K562 (cell line): ENCODE data around the gene B4GALNT2. TPM values are rescaled to one million over a fixed set of nuclear protein-coding genes. Genes with fewer than 3 reads are reported as not detected.

Experiments used
- ATAC-seq: fragments of 200-7000 bp; cut with Tn5 transposase; 3 replicates; pipeline ENCODE4 v1.9.1; 2020; ENCODE audit warnings: moderate library complexity
- BruUV-seq: library from RNA; stranded (reverse); fragments of 400-500 nt; replicated peaks from 2 replicates; lab custom pipeline; 2021; lab: Mats Ljungman, UMichigan
- CTCF ChIA-PET: fragments of 300-600 bp; formaldehyde crosslinking; extraction: SDS; loops from one replicate; lab custom pipeline; 2021; ENCODE audit warnings: low intra/inter-chr PET ratio; lab: Yijun Ruan, JAX
- POLR2A ChIA-PET: fragments of 300-600, 350-650 bp; sonication (Branson Sonifier 250); formaldehyde crosslinking; extraction: SDS; loops from one replicate; lab custom pipeline; 2021; ENCODE audit warnings: antibody characterized with exemption, inconsistent platforms; lab: Yijun Ruan, JAX
- DNase-seq, 4 experiments: peaks; one replicate each; pipeline versions ENCODE4 v3.0.0 to v3.0.0-alpha.2; 2011 to 2018; ENCODE audit warnings: low spot score in 3 of 4, mixed read lengths in 3 of 4; ENCODE audit errors: extremely low read depth in 1 of 4
- FAIRE-seq: peaks from 2 replicates; lab custom pipeline; 2011; peaks lifted over from hg19 to GRCh38; lab: Jason Lieb, UNC
- H2AFZ ChIP-seq: 2 replicates; pipeline ENCODE4 v1.6.0; 2011; ENCODE audit warnings: low read depth, low read length, control low read depth, inconsistent platforms
- H3K27ac ChIP-seq: fragments of 200-600 bp; 3 replicates; pipeline ENCODE4 v1.8.0; 2011; ENCODE audit warnings: low read depth, mild to moderate bottlenecking, control low read depth, inconsistent platforms, low read length, moderate library complexity, mixed read lengths; ENCODE audit errors: extremely low read depth
- H3K27me3 ChIP-seq, 2 experiments: fragments of 300-600 bp in 1 of 2; 2 replicates in 1 of 2; 3 replicates in 1 of 2; pipeline versions ENCODE4 v1.6.0 to v1.8.0; 2011; ENCODE audit warnings: inconsistent platforms in 2 of 2, low read length in 2 of 2, mild to moderate bottlenecking in 1 of 2, mixed read lengths in 1 of 2, moderate library complexity in 1 of 2; ENCODE audit not compliant: control insufficient read depth in 2 of 2, insufficient read depth in 2 of 2
- H3K36me3 ChIP-seq: fragments of 300-600 bp; 3 replicates; pipeline ENCODE4 v1.8.0; 2011; ENCODE audit warnings: mild to moderate bottlenecking, low read length, inconsistent platforms; ENCODE audit not compliant: control insufficient read depth, insufficient read depth
- H3K4me1 ChIP-seq, 2 experiments: fragments of 200-600 bp in 1 of 2; replicated peaks in 1 of 2; 2 replicates in 1 of 2; 3 replicates in 1 of 2; pipeline versions ENCODE4 v1.5.1 to v1.8.0; 2011; ENCODE audit warnings: inconsistent platforms in 2 of 2, low read length in 2 of 2, mild to moderate bottlenecking in 1 of 2, mixed read lengths in 1 of 2, moderate library complexity in 1 of 2; ENCODE audit not compliant: control insufficient read depth in 2 of 2, insufficient read depth in 2 of 2
- H3K4me2 ChIP-seq: 2 replicates; pipeline ENCODE4 v1.6.1; 2011; ENCODE audit warnings: low read length, control low read depth, inconsistent platforms, mixed read lengths; ENCODE audit not compliant: insufficient read depth
- H3K4me3 ChIP-seq: fragments of 200-600 bp; sonication (generic), shearing (Covaris generic); 2 replicates; pipeline ENCODE4 v1.5.1; 2016; ENCODE audit warnings: control low read depth, inconsistent platforms
- H3K79me2 ChIP-seq: fragments of 200-600 bp; 3 replicates; pipeline ENCODE4 v1.8.0; 2011; ENCODE audit warnings: low read length, inconsistent platforms; ENCODE audit not compliant: control insufficient read depth, insufficient read depth
- H3K9ac ChIP-seq, 2 experiments: 2 replicates each; pipeline versions ENCODE4 v1.6.0 to v1.6.1; 2011; ENCODE audit warnings: low read depth in 2 of 2, low read length in 2 of 2, control low read depth in 1 of 2, inconsistent platforms in 1 of 2, mild to moderate bottlenecking in 1 of 2, mixed read lengths in 1 of 2; ENCODE audit not compliant: insufficient read depth in 1 of 2
- H3K9me1 ChIP-seq: one replicate; pipeline ENCODE4 v1.6.0; 2011; ENCODE audit warnings: inconsistent platforms, mild to moderate bottlenecking, low read length, moderate library complexity; ENCODE audit not compliant: control insufficient read depth, insufficient read depth
- H3K9me3 ChIP-seq: replicated peaks from 2 replicates; pipeline ENCODE4 v1.5.1; 2011; ENCODE audit warnings: low read depth, low read length, inconsistent platforms; ENCODE audit not compliant: control insufficient read depth, insufficient read depth
- H4K20me1 ChIP-seq: replicated peaks from 2 replicates; pipeline ENCODE4 v1.6.1; 2011; ENCODE audit warnings: low read length, inconsistent platforms, mixed read lengths; ENCODE audit not compliant: control insufficient read depth, insufficient read depth
- WGBS: fragments of 100-300 bp; shearing (Covaris generic); methylation state at CpG from one replicate; pipeline ENCODE4 v1.1.6; 2016; ENCODE audit warnings: low coverage, mixed read lengths; ENCODE audit not compliant: insufficient coverage; ENCODE audit errors: missing lambda C conversion rate; 5-methylcytosine and 5-hydroxymethylcytosine counted together
- in situ Hi-C: fragments of 300-500 bp; cut with MboI; formaldehyde crosslinking; loops from 4 replicates; pipeline ENCODE4 v1.15.0; 2018; ENCODE audit warnings: inconsistent platforms, mixed read lengths
- intact Hi-C: fragments of 100-400 bp; cut with micrococcal nuclease; formaldehyde crosslinking; loops from 2 replicates; pipeline ENCODE4 v1.14.2; 2022
- polyA plus RNA-seq, 8 experiments: library from polyadenylated mRNA; depleted of rRNA in 4 of 8; stranded (reverse) in 5 of 8; unstranded in 3 of 8; fragments of >200 nt; fragmentation: Nextera tagmentation in 2 of 8; fragmentation: Illumina TruSeq in 1 of 8; extraction: Ambion mirVana in 2 of 8; extraction: Trizol in 1 of 8; gene quantifications; 2 replicates each; pipeline versions ENCODE4 v1.2.1 to v1.2.3, GENCODE V29; 2011 to 2014; ENCODE audit warnings: inconsistent platforms in 1 of 8, missing spikeins in 1 of 8
- total RNA-seq, 7 experiments: library from RNA; depleted of rRNA in 6 of 7; stranded (reverse); fragments of >200 nt in 6 of 7; fragmentation: Illumina TruSeq in 2 of 7; extraction: Trizol in 2 of 7; gene quantifications; 2 replicates each; pipeline versions ENCODE4 v1.2.1 to v1.2.3, GENCODE V29; 2011 to 2021; ENCODE audit warnings: low replicate concordance in 1 of 7
- TF ChIP-seq, protein P1 (sequence below): sonication (generic); formaldehyde crosslinking; IDR thresholded peaks from 2 replicates; pipeline ENCODE4 v1.8.0; 2023; ENCODE audit warnings: mild to moderate bottlenecking, missing genetic modification reagents

The B4GALNT2 gene
- total and polyA plus RNA-seq, 9 of the 15 experiments (the other 6 are each of a cell fraction or from before 2014, with no cell fraction given), result not detected

DNA sequence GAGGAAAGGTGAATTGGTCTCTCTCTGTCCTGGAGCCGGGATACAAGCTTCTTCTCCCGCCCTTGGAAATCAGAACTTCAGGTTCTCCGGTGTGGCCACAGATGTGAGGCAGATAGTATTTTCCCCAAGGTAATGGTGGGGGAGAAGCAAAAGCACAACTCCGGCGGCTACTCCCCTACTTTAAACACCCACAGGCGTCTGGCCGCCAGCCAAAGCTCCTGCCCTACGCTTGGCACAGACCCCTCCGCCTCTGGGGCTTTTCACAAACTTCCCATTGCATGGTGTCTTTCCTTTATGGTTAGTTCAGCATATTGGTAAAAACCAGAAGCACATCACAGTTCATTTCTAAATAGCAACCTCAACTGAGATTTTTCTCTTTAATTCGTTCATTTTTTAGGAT lies 39.4 kb upstream of the B4GALNT2 start:
- Histone ChIP-seq H3K9ac (no peak overlapping the region), H3K27me3 (peaks cover 8 to 18% of the 10 kb centered on the region in 2 experiments; a peak in 4 of 5 replicates), H3K27ac (no peak overlapping the region), H4K20me1 (no peaks in the 10 kb centered on the region), H3K4me2 (no peak overlapping the region), H3K4me1 (no peaks in the 10 kb centered on the region; a peak in 1 of 5 replicates), H3K79me2 (no peaks in the 10 kb centered on the region), H2AFZ (no peak overlapping the region), H3K36me3 (no peaks in the 10 kb centered on the region), H3K9me1 (no peaks in the 10 kb centered on the region), H3K9me3 (no peaks in the 10 kb centered on the region; the same call in 1 of the 2 replicates), H3K4me3 (no peak overlapping the region)
- FAIRE-seq, result no peak
- DNase-seq, result no peak
- ChIA-PET POLR2A (no interaction called here), CTCF (no interaction called here)
- TF ChIP-seq, protein P1, sequence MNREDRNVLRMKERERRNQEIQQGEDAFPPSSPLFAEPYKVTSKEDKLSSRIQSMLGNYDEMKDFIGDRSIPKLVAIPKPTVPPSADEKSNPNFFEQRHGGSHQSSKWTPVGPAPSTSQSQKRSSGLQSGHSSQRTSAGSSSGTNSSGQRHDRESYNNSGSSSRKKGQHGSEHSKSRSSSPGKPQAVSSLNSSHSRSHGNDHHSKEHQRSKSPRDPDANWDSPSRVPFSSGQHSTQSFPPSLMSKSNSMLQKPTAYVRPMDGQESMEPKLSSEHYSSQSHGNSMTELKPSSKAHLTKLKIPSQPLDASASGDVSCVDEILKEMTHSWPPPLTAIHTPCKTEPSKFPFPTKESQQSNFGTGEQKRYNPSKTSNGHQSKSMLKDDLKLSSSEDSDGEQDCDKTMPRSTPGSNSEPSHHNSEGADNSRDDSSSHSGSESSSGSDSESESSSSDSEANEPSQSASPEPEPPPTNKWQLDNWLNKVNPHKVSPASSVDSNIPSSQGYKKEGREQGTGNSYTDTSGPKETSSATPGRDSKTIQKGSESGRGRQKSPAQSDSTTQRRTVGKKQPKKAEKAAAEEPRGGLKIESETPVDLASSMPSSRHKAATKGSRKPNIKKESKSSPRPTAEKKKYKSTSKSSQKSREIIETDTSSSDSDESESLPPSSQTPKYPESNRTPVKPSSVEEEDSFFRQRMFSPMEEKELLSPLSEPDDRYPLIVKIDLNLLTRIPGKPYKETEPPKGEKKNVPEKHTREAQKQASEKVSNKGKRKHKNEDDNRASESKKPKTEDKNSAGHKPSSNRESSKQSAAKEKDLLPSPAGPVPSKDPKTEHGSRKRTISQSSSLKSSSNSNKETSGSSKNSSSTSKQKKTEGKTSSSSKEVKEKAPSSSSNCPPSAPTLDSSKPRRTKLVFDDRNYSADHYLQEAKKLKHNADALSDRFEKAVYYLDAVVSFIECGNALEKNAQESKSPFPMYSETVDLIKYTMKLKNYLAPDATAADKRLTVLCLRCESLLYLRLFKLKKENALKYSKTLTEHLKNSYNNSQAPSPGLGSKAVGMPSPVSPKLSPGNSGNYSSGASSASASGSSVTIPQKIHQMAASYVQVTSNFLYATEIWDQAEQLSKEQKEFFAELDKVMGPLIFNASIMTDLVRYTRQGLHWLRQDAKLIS (CRISPR knock-in tag), result no peak
- WGBS, result 8% methylated on average over 9 of the region's 10 CpGs
- in situ Hi-C loops, result no loop called here
- no peak for ATAC-seq
- BruUV-seq, result no TSS peak
- intact Hi-C loops, result no loop called here
